Naive B cell (primary cell): ENCODE results near the gene PIK3IP1. TPM values are rescaled to one million over a fixed set of nuclear protein-coding genes. Genes with fewer than 3 reads are reported as not detected.
A peak's percentile ranks its signal among the peaks of the same experiment; 100 is the strongest.

Experiments used
- ATAC-seq, 2 donors: fragments of 150-1000 bp; cut with Tn5 transposase; 2 replicates each; pipeline ENCODE4 v1.10.0; 2021; ENCODE audit warnings: low read depth in 2 of 2, mild to moderate bottlenecking in 2 of 2, moderate library complexity in 2 of 2
- DNase-seq: peaks from one replicate; pipeline ENCODE4 v3.0.0; 2022
- H3K27ac Mint-ChIP-seq, 6 donors: one replicate each; pipeline ENCODE4 v1.8.0; 2020 to 2022; ENCODE audit warnings: mild to moderate bottlenecking in 6 of 6, mixed read lengths in 6 of 6, moderate library complexity in 5 of 6, inconsistent platforms in 2 of 6
- H3K27me3 Mint-ChIP-seq, 3 donors: one replicate each; pipeline ENCODE4 v1.8.0; 2021 to 2022; ENCODE audit warnings: mixed read lengths in 3 of 3, mild to moderate bottlenecking in 1 of 3
- H3K36me3 Mint-ChIP-seq, 2 donors: one replicate each; pipeline ENCODE4 v1.8.0; 2020 to 2022; ENCODE audit warnings: mixed read lengths in 2 of 2, inconsistent platforms in 1 of 2, mild to moderate bottlenecking in 1 of 2
- H3K4me1 Mint-ChIP-seq, 3 donors: one replicate each; pipeline ENCODE4 v1.8.0; 2020 to 2022; ENCODE audit warnings: mixed read lengths in 3 of 3, inconsistent platforms in 1 of 3, mild to moderate bottlenecking in 1 of 3, moderate library complexity in 1 of 3
- H3K4me3 Mint-ChIP-seq, 8 donors: one replicate each; pipeline ENCODE4 v1.8.0; 2020 to 2022; ENCODE audit warnings: mild to moderate bottlenecking in 8 of 8, mixed read lengths in 8 of 8, moderate library complexity in 8 of 8, inconsistent platforms in 2 of 8
- H3K9me3 Mint-ChIP-seq, 7 donors: one replicate each; pipeline ENCODE4 v1.8.0; 2020 to 2022; ENCODE audit warnings: mixed read lengths in 7 of 7, mild to moderate bottlenecking in 5 of 7, inconsistent platforms in 2 of 7, moderate library complexity in 1 of 7
- polyA plus RNA-seq, 6 donors: library from polyadenylated mRNA; unstranded; fragments of 300-500 nt; fragmentation: Illumina TruSeq; gene quantifications; one replicate each; pipeline ENCODE4 v1.2.3, GENCODE V29; 2021; ENCODE audit warnings: low read depth in 6 of 6

Gene PIK3IP1
- polyA plus RNA-seq, 6 donors from 2014 or later = 107 to 235 (median 181) TPM

- Mint-ChIP-seq H3K27me3 (no peaks in the 10 kb centered on the region), H3K4me3 (no peak overlapping the region), H3K27ac (peak overlapping the region in 1 of 6 donors; percentile 24), H3K9me3 (no peaks in the 10 kb centered on the region), H3K36me3 (peaks cover 0 to 4% of the 10 kb centered on the region in 2 donors), H3K4me1 (peaks cover 37 to 41% (median 38%) of the 10 kb centered on the region in 3 donors)
- no peak for DNase-seq
- ATAC-seq = no peak
These were observed 3.8 kb upstream of the PIK3IP1 start for GRCh38 chr22:31295831-31296657.

DNA sequence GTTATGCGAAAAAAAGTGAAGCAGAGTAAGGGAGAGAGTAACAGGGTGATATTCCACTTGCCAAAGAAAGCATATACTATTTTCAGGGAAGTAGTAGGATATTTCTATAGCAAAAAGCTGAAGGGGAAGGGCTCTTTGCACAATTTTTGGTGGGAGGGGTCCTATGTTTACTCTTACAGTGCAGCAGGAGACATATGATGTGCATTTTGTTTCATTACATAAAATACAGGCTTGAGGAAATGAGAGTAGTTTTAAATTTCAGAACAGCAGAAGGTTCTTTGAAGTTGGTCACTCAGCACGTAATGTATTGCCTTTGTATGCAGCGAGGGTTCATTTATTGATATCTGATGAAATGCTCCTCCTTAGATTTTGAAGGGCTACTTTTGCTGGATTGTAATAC lies 3.1 kb upstream of the PIK3IP1 start:
- Mint-ChIP-seq H3K36me3 (peaks cover 3 to 6% of the 10 kb centered on the region in 2 donors), H3K27me3 (no peaks in the 10 kb centered on the region), H3K27ac (peak overlapping the region in 1 of 6 donors; percentile 24), H3K9me3 (no peaks in the 10 kb centered on the region), H3K4me1 (peaks cover 36 to 43% (median 43%) of the 10 kb centered on the region in 3 donors), H3K4me3 (peak overlapping the region in 1 of 8 donors; percentile 59)
- no peak for ATAC-seq
- DNase-seq = no peak

DNA sequence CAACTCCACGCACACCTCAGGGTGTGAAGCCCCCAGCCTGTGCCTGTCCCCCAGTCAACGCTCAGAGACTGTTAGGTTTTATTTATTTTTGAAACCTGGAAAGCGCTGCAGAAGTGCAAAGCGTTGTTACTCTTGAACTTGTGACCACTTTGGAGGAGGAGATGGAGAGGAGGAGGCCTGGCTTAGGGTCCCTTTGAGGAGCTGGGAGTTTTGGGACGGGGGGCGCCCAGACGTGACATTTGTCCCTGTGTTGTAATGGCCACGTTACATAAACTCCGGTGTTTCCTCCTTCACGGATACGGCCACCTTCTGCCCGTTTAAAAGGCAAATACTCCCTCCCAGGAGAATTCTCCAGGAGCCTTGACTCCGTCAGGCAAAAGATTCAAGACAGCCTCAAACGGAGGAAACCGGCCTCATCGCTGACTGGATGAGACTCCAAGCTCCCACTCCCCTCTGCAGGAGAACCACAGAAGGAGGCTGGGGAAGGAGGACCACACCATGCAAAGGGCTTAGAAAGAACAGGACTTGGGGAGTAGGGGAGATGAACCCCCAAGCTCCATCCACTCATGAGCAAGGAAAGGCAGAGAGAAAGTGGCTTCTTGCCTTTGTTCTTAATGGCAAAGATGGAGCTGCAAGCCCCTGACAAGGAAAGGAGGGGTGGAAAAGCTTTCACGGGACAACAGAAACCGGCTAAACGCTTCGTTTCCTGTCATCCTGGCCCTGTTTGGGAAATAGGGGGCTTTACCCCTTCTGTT lies 630 bp downstream of the PIK3IP1 start:
- Mint-ChIP-seq H3K27ac (peak overlapping the region; percentile 99 to 100 (median 100)), H3K4me3 (peak overlapping the region; percentile 90 to 100 (median 99)), H3K27me3 (no peaks in the 10 kb centered on the region), H3K4me1 (peaks cover 46 to 74% (median 73%) of the 10 kb centered on the region in 3 donors), H3K36me3 (peaks cover 17 to 24% of the 10 kb centered on the region in 2 donors), H3K9me3 (no peaks in the 10 kb centered on the region)
- DNase-seq (no peak), ATAC-seq (no peak)

DNA sequence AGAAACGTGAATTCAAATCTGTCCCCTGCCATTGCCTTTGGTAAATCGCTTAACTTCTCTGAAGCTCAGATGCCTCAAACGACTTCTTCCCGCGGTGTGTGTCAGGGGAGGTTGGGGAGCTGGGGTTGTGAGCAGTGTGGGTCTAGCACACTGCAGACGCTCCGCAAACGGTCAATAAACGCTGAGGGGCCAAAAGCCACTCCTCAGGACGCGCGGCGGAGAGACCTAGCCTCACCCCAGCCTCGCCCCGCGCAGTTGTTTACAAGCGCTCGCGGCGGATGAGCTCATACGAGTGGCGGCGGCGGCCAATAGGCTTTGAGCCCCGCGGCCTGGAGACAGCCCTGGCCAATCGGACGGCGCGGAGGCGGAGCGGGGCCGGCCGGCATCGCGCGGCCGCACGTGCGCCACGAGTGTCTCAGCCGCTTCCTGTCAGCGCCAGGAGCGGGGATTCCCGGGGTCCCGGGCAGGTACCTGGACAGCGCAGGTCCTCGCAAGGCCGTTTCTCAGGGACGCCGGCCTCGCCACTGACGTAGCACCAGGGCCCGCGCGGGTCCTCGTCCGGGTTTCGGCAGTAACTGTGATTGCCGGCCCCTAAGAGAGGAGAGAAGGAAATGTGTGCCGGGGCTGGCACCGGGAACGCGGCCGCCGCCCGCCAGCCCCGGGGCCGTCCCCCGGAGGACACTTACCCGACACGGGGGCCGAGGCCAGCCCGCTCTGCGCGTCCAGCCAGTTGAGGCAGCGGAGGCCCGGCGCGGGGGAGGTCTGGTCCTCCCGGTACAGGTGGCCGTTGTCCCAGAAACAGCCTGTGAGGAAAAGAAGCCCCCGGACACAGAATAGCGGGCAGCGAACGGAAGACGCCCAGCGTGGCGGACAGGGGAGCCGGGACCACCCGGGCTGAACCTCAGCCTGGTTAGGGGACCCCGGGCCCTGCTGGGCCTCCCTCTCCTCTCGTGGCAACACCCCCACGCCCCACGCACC lies 1.5 kb downstream of the PIK3IP1 start:
- no peaks in the 10 kb centered on the region for H3K9me3 Mint-ChIP-seq
- H3K27me3 Mint-ChIP-seq = no peaks in the 10 kb centered on the region
- H3K4me3 Mint-ChIP-seq = peak overlapping the region; percentile 90 to 99 (median 98)
- peak; percentile 78 to 79 for ATAC-seq
- peak overlapping the region; percentile 100 for H3K27ac Mint-ChIP-seq
- peaks cover 48 to 76% (median 75%) of the 10 kb centered on the region in 3 donors for H3K4me1 Mint-ChIP-seq
- peaks cover 21 to 29% of the 10 kb centered on the region in 2 donors for H3K36me3 Mint-ChIP-seq
- peak; percentile 97 for DNase-seq

DNA sequence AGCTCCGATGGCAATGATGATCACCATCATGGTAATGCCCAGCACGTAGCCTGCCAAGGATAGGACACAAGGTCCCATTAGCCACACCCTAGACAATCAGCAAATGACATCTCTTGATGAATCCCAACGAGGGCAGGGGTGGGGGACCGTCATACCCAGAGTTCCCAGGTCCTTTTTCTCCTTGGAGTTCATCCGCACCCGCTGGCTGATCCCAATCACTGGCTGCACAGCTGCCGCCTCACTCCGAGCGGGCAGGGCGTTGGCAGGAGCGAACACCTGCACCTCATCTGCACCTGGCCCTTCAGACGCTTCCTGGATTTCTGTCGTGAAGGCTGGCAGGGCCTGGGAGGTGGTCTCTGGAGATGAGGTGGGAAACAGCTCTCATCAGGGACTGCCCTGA lies 2.9 kb downstream of the PIK3IP1 start:
- no peak for ATAC-seq
- peaks cover 59 to 81% (median 80%) of the 10 kb centered on the region in 3 donors for H3K4me1 Mint-ChIP-seq
- no peaks in the 10 kb centered on the region for H3K27me3 Mint-ChIP-seq
- no peaks in the 10 kb centered on the region for H3K9me3 Mint-ChIP-seq
- H3K27ac Mint-ChIP-seq = peak overlapping the region; percentile 100
- peak overlapping the region; percentile 90 to 99 (median 98) for H3K4me3 Mint-ChIP-seq
- DNase-seq = no peak
- peaks cover 21 to 38% of the 10 kb centered on the region in 2 donors for H3K36me3 Mint-ChIP-seq

DNA sequence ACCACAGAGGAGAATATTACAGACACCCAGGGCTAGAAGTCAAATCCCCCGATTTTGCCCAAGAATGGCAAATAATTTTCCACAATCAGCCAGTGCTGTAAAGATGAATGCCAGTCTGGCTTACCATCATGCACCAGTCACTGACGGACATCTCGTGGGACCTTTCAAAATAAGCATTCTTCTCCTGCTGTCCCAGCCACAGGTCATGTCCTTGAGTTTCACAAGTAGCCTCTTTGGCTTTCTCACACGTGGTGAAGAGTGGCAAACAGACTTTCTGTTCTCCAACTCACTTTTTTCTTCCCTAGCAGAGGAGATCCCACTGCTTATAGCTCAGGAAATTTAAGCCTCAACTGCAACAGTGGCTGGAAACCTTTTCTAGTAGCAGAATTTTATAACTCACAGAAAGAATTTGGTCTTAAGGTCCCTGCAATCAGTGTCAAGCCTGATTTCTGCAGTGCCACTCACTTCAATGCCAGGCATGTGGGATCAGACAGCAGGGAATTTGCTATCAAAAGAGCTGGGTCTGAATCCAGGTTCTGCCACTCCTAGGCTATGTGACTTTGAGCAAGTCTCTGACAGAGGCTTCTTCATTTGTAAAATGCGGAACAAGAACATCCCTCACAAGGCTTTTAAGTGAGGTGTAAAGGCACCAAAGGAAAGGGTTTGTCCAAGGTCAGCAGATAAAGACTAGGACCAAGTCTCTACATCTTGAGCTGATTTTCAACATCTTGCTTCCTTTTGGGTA lies 3.6 kb downstream of the PIK3IP1 start:
- no peak for DNase-seq
- Mint-ChIP-seq H3K4me3 (peak overlapping the region; percentile 90 to 99 (median 98)), H3K4me1 (peaks cover 59 to 80% (median 80%) of the 10 kb centered on the region in 3 donors), H3K27ac (peak overlapping the region; percentile 100), H3K27me3 (no peaks in the 10 kb centered on the region), H3K36me3 (peaks cover 21 to 38% of the 10 kb centered on the region in 2 donors), H3K9me3 (no peaks in the 10 kb centered on the region)
- no peak for ATAC-seq

GRCh38 chr22:31287818-31288495 lies 4.3 kb downstream of the PIK3IP1 start:
- ATAC-seq = peak; percentile 8 to 16
- Mint-ChIP-seq H3K4me1 (peaks cover 55 to 82% (median 79%) of the 10 kb centered on the region in 3 donors), H3K36me3 (peaks cover 27 to 38% of the 10 kb centered on the region in 2 donors), H3K4me3 (peak overlapping the region; percentile 87 to 99 (median 98)), H3K27ac (peak overlapping the region; percentile 98 to 100 (median 100)), H3K9me3 (no peaks in the 10 kb centered on the region), H3K27me3 (no peaks in the 10 kb centered on the region)
- peak; percentile 62 for DNase-seq

DNA sequence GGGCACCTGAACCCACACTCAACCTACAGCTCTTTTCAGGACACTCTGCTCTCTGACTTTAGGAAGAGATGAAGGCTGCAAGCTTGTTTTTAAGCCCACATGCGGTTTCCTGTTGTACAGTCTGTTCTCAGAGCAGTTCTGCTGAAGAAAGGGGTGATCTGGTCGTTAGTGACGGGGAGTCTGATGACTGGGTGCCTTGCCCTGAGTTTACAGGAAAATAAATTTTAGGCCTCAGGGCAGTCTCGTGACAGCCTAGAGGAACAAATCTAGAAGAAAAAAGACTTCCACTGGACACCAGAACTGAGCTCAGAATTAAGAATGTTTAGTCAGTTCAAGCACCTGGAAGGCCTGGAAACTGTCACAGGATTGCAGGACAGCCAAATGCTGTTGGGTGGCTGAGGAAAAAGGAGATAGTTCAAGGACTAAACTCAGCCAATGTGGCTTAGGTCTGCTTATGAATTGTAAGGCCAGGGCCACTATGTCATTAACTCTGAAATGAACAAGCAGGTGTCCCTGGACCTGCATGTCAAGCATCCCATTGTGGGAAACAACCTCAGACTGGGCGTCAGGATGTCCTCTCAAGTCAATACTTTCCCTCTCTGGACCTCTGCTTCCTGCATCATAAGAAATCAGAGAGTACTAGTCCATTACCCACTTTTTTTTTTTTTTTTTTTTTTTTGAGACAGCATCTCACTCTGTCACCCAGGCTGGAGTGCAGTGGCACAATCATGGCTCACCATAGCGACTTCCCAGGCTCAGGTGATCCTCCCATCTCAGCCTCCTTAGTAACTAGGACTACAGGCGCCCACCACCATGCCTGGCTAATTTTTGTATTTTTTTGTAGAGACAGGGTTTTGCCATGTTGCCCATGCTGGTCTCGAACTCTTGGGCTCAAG lies 5.7 kb downstream of the PIK3IP1 start:
- Mint-ChIP-seq H3K36me3 (peaks cover 24 to 45% of the 10 kb centered on the region in 2 donors), H3K4me3 (peak overlapping the region; percentile 34 to 99 (median 90)), H3K9me3 (no peaks in the 10 kb centered on the region), H3K27ac (peak overlapping the region; percentile 98 to 100 (median 100)), H3K4me1 (peaks cover 46 to 81% (median 73%) of the 10 kb centered on the region in 3 donors), H3K27me3 (no peaks in the 10 kb centered on the region)
- DNase-seq (peak; percentile 74), ATAC-seq (peak; percentile 5 to 9)

DNA sequence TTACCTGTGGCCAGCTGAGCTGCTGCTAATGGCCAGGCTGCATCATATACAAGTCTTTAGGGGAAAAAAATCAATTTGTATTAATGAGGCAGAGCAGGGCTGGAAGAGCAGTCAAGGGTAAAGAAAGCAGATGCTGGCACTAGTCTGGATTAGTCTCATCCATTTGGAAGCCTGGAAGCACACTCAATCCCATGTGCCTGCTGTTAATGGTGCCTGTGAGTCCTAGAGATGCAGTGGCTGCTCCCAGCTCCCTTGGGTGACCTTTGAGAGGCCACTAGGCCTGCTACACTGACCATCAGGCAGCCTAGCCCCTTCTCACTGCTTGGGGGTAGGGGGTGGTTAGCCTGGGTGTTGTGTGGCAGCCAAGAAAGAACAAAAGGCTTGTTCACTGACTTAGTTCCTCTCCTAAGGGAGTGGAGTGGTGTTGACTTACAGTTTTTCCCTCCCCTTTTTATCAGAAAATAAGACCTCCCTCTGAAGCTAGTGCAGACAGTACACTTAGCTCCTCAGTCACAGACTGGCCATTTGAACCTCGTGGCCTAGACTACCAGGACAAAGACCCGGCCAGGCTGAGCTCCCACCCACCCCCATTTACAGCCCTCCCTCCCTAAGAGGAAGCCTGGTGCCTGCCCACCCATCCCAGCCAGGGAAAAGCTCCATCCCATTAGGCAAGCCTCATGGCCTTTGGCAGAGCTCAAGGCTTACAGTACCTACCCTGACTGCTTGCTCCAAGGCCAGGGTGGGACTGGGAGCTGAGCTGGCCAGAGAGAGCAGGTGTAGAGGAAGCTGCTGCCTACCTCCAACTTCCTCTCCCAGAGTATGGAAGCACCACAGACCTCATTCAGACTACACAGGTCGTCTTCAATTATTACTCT lies 7.8 kb downstream of the PIK3IP1 start:
- ATAC-seq (no peak), DNase-seq (no peak)
- Mint-ChIP-seq H3K4me1 (peaks cover 41 to 85% (median 72%) of the 10 kb centered on the region in 3 donors), H3K36me3 (peaks cover 15 to 33% of the 10 kb centered on the region in 2 donors), H3K27ac (peak overlapping the region; percentile 73 to 100 (median 100)), H3K27me3 (no peaks in the 10 kb centered on the region), H3K4me3 (peak overlapping the region in 4 of 8 donors; percentile 29 to 90 (median 43)), H3K9me3 (no peaks in the 10 kb centered on the region)

DNA sequence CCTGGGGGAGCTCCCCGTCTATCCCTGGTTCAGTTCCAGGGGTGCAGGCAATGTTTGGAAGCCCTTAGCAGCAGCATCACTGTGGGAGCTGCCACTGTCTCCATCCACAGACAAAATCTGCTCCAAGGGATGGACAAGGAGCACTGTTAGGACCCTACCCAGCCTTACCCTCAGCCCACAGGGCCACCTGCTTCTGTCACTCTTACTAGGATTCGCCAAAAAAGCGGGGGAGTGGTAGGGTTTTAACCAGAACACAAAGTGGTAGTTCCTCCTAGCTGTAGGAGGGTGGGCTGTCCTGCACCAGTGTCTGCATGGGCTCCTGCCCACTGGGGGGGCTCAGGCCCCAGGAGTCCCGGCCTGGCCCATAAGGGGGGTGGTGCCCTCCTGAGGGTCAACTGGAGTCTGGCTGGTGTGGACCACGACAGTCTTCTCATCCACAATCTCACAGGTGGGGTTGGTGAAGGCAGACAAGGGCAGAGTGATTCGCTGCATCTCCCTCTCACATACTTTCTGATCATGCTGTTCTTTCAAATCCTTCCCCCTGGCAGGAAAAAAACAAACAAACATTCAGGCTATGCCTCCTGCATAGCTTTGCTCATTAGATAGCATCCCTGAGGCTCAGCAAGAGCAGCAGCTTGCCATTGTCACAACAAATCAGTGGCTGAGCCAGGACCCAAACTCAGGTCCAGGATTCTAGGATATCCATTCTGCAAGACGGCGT lies 9.4 kb downstream of the PIK3IP1 start:
- peaks cover 37 to 74% (median 58%) of the 10 kb centered on the region in 3 donors for H3K4me1 Mint-ChIP-seq
- peaks cover 15 to 26% of the 10 kb centered on the region in 2 donors for H3K36me3 Mint-ChIP-seq
- no peaks in the 10 kb centered on the region for H3K27me3 Mint-ChIP-seq
- no peak for ATAC-seq
- H3K4me3 Mint-ChIP-seq = peak overlapping the region in 1 of 8 donors; percentile 35
- peak overlapping the region in 5 of 6 donors; percentile 74 to 100 (median 83) for H3K27ac Mint-ChIP-seq
- no peak for DNase-seq
- no peaks in the 10 kb centered on the region for H3K9me3 Mint-ChIP-seq
